HG03378 (cell line): ENCODE measurements around the gene FAM9C.
A peak's percentile ranks its signal among the peaks of the same experiment; 100 is the strongest.
"Not testable (repeated sequence)": the region's sequence is repeated elsewhere in the genome, so short reads cannot be mapped to it uniquely, and the experiment has no call there.

Experiments
- ATAC-seq: cut with Tn5 transposase; IDR thresholded peaks from one replicate; pipeline ENCODE4 v1.9.1; 2021; ENCODE audit warnings: mild to moderate bottlenecking, moderate library complexity; ENCODE audit not compliant: unreplicated experiment

FAM9C gene

DNA sequence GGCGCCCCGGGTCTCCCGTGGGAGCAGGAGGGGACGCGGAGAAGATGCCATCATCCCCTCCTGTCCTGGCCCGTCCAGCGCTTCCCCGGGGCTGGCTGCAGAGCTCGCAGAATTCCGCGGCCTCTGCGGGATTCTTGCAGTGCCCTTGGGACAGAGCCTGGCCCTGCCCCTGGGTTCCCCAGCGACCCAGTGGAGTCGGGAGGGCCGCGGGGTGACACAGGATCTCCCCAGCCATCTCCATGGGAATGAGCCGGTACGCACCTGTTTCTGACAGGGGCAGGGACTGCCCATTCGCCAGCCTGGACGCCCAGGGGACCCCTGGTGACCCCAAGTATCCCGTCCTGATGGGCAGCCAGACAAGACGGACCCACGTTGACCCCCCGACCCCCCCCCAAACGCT lies 482 bp downstream of the FAM9C start:
- ATAC-seq, result no peak

DNA sequence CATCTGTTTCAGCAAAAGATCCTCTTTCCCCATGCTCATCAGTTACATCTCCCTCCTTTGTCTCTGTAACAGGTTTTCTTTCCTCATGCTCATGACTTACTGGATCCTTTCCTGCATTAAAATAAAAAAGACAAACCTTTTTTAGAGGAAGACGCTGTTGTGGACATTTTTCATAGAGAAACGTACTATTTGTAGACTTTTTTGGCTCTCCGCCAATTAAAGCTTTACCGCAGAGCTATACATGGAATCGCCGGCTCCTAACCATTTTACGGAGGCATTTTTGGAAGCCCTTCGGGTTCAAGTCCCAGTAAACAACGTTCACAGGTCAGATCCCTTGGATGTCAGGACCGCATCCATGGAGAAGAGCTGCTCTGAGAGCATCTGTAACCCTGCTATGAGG lies 1.3 kb downstream of the FAM9C start:
- ATAC-seq, result no peak

DNA sequence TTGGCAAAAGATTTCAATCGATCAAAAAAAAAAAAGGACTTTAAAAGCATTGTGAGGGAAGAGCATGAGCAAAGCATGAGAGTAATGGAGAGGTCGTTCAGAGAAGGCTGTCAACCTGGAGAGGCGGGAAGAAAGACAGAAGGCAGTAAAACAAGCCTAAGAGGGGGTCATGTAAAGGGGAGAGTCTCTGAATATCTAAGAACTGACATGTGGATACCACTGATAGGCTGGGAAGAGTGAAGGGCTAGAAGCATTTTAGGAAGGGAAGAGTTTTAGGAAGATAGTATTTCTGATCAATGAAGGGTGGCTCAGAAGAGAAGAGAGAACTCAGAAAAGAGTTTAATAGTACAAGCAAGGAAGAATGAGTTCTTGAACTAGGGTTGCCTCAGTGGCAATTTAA lies 7.5 kb downstream of the FAM9C start:
- no peak for ATAC-seq

- ATAC-seq, result no peak
These were observed 11.2 kb downstream of the FAM9C start for GRCh38 chrX:13033193-13033592.

GRCh38 chrX:13029887-13030771 lies 14.3 kb downstream of the FAM9C start:
- no peak for ATAC-seq

GRCh38 chrX:13029637-13029886 lies 14.9 kb downstream of the FAM9C start:
- no peak for ATAC-seq

DNA sequence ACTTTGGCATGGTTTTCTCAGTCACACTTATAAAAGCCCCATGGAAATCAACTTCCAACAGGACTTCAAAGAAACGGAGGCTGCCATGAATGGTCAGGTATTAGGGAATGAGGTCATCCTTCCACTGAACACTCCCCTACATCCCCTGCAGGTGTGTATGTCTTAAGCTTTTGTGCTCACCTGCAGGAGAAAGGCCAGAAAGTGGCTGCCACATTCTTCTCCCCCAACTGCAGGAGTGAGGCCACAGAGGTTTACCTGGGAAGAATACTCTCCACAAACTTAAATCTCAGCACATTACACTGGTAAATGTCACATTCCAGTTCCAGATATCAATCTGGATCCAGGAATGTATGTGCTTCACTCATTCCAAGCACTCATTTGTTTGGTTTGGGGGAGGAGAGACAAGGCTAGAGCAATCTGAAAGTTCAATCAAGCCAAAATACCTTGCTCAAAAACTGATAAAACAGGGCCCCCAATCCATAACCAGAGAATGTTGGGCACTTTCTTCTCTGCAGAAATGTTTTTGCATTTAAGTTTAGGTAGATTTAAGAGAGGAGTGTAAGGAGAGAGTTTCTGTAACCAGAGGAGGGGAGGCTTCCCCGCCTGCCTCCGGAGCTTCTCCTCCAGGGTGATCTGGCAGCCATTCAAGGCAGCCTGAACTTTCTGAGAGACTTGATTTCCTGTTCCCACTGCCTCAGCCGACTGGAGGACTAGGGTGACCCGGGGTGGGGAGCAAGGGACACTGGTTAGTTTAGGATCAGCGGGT lies 15.4 kb downstream of the FAM9C start:
- no peak for ATAC-seq

- ATAC-seq, result no peak
These were observed 17.4 kb downstream of the FAM9C start for GRCh38 chrX:13026877-13027652.

- ATAC-seq, result no peak
These were observed 19.4 kb downstream of the FAM9C start for GRCh38 chrX:13024986-13025385.

DNA sequence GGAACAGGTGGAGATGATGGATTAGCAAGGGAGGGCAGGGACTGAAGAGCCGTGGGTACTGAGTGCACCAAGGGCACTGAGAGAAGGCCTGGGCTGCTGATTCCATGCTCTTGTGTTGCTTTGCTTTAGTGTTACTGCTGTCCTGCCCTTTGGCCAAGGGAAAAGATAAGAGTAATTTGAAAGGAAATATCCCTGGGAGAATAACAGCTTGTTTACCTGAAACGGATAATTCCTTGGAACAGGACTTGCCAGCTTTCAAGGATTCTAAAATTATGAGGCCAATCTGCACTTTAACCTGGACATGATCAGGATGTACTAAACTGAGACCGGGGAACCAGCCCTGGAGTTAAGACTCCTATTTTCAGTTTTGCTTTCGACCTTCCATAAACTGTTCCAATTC lies 20.4 kb downstream of the FAM9C start:
- no peak for ATAC-seq

- no peak for ATAC-seq
These were observed 20.9 kb downstream of the FAM9C start for GRCh38 chrX:13023567-13023966.

DNA sequence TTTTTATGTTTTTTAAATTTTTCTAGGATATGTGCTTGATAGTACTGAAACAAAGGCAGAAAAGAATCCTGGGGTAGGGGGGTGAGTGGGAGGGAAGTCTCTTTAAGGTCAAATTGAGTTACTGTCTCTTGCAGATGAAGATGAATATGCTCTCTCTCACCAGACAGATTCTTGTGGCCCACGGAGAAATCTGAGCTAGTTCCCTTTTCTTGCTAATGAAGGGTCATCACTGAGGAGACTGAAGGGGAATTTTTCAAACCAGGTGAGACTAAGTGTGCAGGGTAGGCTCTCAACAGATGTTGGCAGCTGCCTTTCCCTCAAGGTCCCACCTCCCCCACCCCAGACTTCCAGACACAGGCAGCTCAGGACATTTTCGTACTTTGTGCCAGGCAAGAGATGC lies 21.5 kb downstream of the FAM9C start:
- peak; percentile 80 for ATAC-seq

DNA sequence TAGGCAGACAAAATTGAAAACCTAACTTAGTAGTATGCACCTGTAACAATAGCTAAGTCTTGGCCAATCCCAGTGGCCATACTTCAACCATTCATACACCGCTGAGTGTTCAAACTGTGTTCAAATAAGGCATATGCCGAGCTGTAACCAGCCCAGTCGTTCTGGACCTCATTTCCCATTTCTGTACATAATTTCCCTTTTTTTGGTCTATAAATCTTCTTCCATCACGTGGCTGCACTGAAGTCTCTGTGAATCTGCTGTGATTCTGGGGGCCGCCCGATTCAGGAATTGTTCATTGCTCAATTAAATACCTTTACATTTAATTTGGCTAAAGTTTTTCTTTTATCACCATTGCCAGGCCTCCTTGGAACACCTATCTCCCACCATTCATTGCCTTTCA lies 27.7 kb downstream of the FAM9C start:
- ATAC-seq, result not testable (repeated sequence)

GRCh38 chrX:13015536-13016236 lies 28.7 kb downstream of the FAM9C start:
- no peak for ATAC-seq

GRCh38 chrX:13014111-13015096 lies 30.0 kb downstream of the FAM9C start:
- ATAC-seq, result peak; percentile 20

GRCh38 chrX:13013363-13014110 lies 30.9 kb downstream of the FAM9C start:
- ATAC-seq, result peak; percentile 70

DNA sequence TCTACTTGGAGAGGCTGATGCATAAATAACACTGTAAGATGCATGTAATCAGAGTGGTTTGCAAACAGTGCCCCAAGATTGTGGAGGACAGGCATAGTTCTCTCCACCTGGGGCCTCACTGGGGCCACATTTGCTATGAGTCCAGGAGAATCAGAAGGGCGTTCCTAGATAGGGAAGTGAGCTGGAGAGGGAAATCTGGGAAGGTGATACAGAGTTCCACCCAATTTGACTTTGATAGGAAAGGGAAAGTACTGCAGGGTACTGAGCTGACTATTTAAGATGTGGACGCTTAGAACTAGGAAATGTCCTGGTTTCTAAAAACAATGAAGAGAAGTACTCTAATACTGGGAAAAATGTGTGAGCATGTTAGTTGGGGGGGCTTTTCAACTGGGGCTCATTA lies 33.9 kb downstream of the FAM9C start:
- no peak for ATAC-seq

GRCh38 chrX:13009844-13010243 lies 34.6 kb downstream of the FAM9C start:
- ATAC-seq, result no peak

GRCh38 chrX:13009273-13009672 lies 35.1 kb downstream of the FAM9C start:
- ATAC-seq, result no peak
